HCT116 (cell line): ENCODE data around the gene WDR45B.

Experiments
- CTCF ChIP-seq, 3 experiments: fragments of 200-600 bp in 1 of 3; sonication (generic) in 1 of 3; IDR thresholded peaks in 2 of 3; conservative IDR thresholded peaks in 1 of 3; 2 replicates each; pipeline ENCODE4 v1.5.1; 2012 to 2017; ENCODE audit warnings: low read depth in 2 of 3, low read length in 2 of 3, antibody characterized with exemption in 1 of 3, borderline replicate concordance in 1 of 3, control low read depth in 1 of 3, mild to moderate bottlenecking in 1 of 3, mixed read lengths in 1 of 3, mixed run types in 1 of 3, moderate library complexity in 1 of 3; ENCODE audit not compliant: insufficient read depth in 1 of 3
- EGR1 ChIP-seq: IDR thresholded peaks from 2 replicates; pipeline ENCODE4 v1.6.1; 2012; ENCODE audit warnings: low read depth
- EZH2 ChIP-seq: fragments of 200-600 bp; sonication (generic); IDR thresholded peaks from 2 replicates; pipeline ENCODE4 v1.6.1; 2017; ENCODE audit warnings: antibody characterized with exemption, mixed run types
- MAX ChIP-seq: IDR thresholded peaks from 2 replicates; pipeline ENCODE4 v1.6.1; 2012
- RAD21 ChIP-seq: IDR thresholded peaks from 2 replicates; pipeline ENCODE4 v1.6.1; 2012; ENCODE audit warnings: low read depth, mild to moderate bottlenecking
- SIN3A ChIP-seq: IDR thresholded peaks from 2 replicates; pipeline ENCODE4 v1.6.1; 2012; ENCODE audit warnings: low read depth
- TCF7L2 ChIP-seq: IDR thresholded peaks from 2 replicates; pipeline ENCODE4 v1.7.0; 2011; ENCODE audit warnings: borderline replicate concordance, inconsistent platforms; ENCODE audit not compliant: insufficient read depth, insufficient read length; ENCODE audit errors: extremely low read depth
- YY1 ChIP-seq: IDR thresholded peaks from 2 replicates; pipeline ENCODE4 v1.6.1; 2011; ENCODE audit warnings: low read length, low read depth, moderate library complexity, mild to moderate bottlenecking; ENCODE audit not compliant: insufficient replicate concordance; ENCODE audit errors: extremely low read depth

GRCh38 chr17:82631544-82631943, 16.7 kb downstream of the WDR45B start:
- TF ChIP-seq TCF7L2 (no peak), CTCF (IDR thresholded peaks at IDR 0.05 in 2 of 3, conservative IDR thresholded peaks at IDR 0.05 in 1 of 3; ENCODE audit: borderline replicate concordance in 1 of 3, insufficient read depth in 1 of 3, low read depth in 2 of 3, low read length in 2 of 3) (no peak), EGR1 (no peak), EZH2 (no peak), MAX (no peak), SIN3A (no peak), RAD21 (no peak), YY1 (no peak)
